ENCODE results near the gene TSHR.
"Not testable (repeated sequence)": the region's sequence is repeated elsewhere in the genome, so short reads cannot be mapped to it uniquely, and the experiment has no call there.

TSHR gene

GRCh38 chr14:81091139-81091538, 135.7 kb downstream of the TSHR start:
- DNase-seq, result no peak

- no peak for DNase-seq
Measured at GRCh38 chr14:81091660-81092059, 136.2 kb downstream of the TSHR start.

GRCh38 chr14:81093651-81094050, 138.2 kb downstream of the TSHR start:
- no peak for DNase-seq

- DNase-seq, result no peak
Measured at GRCh38 chr14:81095539-81095938, 140.1 kb downstream of the TSHR start.

GRCh38 chr14:81096656-81097055, 141.2 kb downstream of the TSHR start:
- no peak for DNase-seq

GRCh38 chr14:81102217-81102616, 146.8 kb downstream of the TSHR start:
- no peak for DNase-seq

GRCh38 chr14:81103443-81103842, 148.0 kb downstream of the TSHR start:
- DNase-seq, result no peak

GRCh38 chr14:81105378-81105777, 150.0 kb downstream of the TSHR start:
- DNase-seq, result no peak

- DNase-seq, result no peak
Measured at GRCh38 chr14:81105961-81106360, 150.5 kb downstream of the TSHR start.

- DNase-seq, result no peak
Measured at GRCh38 chr14:81110186-81110585, 154.8 kb downstream of the TSHR start.

- no peak for DNase-seq
Measured at GRCh38 chr14:81113176-81113575, 157.8 kb downstream of the TSHR start.

GRCh38 chr14:81113945-81114820, 158.8 kb downstream of the TSHR start:
- not testable (repeated sequence) for DNase-seq

- DNase-seq, result no peak
Measured at GRCh38 chr14:81120501-81120900, 165.1 kb downstream of the TSHR start.

- DNase-seq, result no peak
Measured at GRCh38 chr14:81122326-81122725, 166.9 kb downstream of the TSHR start.

- no peak for DNase-seq
Measured at GRCh38 chr14:81123811-81124210, 168.4 kb downstream of the TSHR start.

- DNase-seq, result no peak
Measured at GRCh38 chr14:81125536-81125935, 170.1 kb downstream of the TSHR start.

GRCh38 chr14:81127785-81128184, 172.4 kb downstream of the TSHR start:
- no peak for DNase-seq

- no peak for DNase-seq
Measured at GRCh38 chr14:81129242-81129641, 173.8 kb downstream of the TSHR start.

GRCh38 chr14:81132468-81132867, 177.0 kb downstream of the TSHR start:
- DNase-seq, result no peak

GRCh38 chr14:81133400-81133799, 178.0 kb downstream of the TSHR start:
- DNase-seq, result no peak

- no peak for DNase-seq
Measured at GRCh38 chr14:81137316-81137715, 181.9 kb downstream of the TSHR start.

GRCh38 chr14:81138429-81138828, 183.0 kb downstream of the TSHR start:
- DNase-seq, result no peak

- no peak for DNase-seq
Measured at GRCh38 chr14:81141426-81141825, 186.0 kb downstream of the TSHR start.

GRCh38 chr14:81143793-81144192, 188.4 kb downstream of the TSHR start:
- DNase-seq, result no peak

Measured in CD4-positive, alpha-beta T cell treated with Interleukin-6 for 4 hours (primary cell).